ENCODE results near the gene KCTD1.

GRCh38 chr18:26438980-26439379 lies 109.4 kb downstream of the KCTD1 start:
- TF ChIP-seq CTCF (conservative IDR thresholded peaks at IDR 0.05) (no peak), EZH2 (IDR thresholded peaks at IDR 0.05; ENCODE audit: low read depth) (no peak)

Measured in PC-9 (cell line).